ENCODE measurements around the gene GTF2A1L. TPM values are rescaled to one million over a fixed set of nuclear protein-coding genes. Genes with fewer than 3 reads are reported as not detected.

GTF2A1L gene
- total and polyA plus RNA-seq, 2 experiments from 2014 or later = 0.13 to 0.76 TPM

GRCh38 chr2:48574353-48575287 lies 43.0 kb upstream of the GTF2A1L start:
- H3K27me3 ChIP-seq (replicated peaks; ENCODE audit: insufficient read depth) = no peaks in the 10 kb centered on the region
- no peaks in the 10 kb centered on the region for H3K9me2 ChIP-seq (ENCODE audit: insufficient read depth)
- no peaks in the 10 kb centered on the region for H3F3A ChIP-seq (ENCODE audit: insufficient read depth)
- DNase-seq = no peak
- H3K9me3 ChIP-seq (ENCODE audit: low read depth) = no peaks in the 10 kb centered on the region
- H4K20me1 ChIP-seq (ENCODE audit: insufficient read depth) = no peaks in the 10 kb centered on the region
- no peak for TF ChIP-seq EZH2phosphoT487 (IDR thresholded peaks at IDR 0.05; ENCODE audit: insufficient read depth, low read depth)
- no peak for TF ChIP-seq EZH2 (IDR thresholded peaks at IDR 0.05; ENCODE audit: insufficient read depth, poor library complexity, severe bottlenecking)
- no peak overlapping the region for H3K4me3 ChIP-seq
- H3K27ac ChIP-seq = no peak overlapping the region
- H3K4me1 ChIP-seq (ENCODE audit: insufficient read depth) = peaks cover 2% of the 10 kb centered on the region
- H3K9ac ChIP-seq = no peak overlapping the region
- no peak overlapping the region for H2AFZ ChIP-seq
- in situ Hi-C loops (cut with MboI) = loop anchor here (25.0 kb wide), 1 partner anchor 712 kb away; no protein-coding TSS in a partner anchor
- no peaks in the 10 kb centered on the region for H3K36me3 ChIP-seq (ENCODE audit: low read depth)
- whole genome bisulfite sequencing, 2 experiments (ENCODE audit: low coverage in 1 of 2, low lambda C conversion rate in 2 of 2, missing lambda C conversion rate in 2 of 2) = 83 to 85% methylated on average over 9 of the region's 9 CpGs
- H3K4me2 ChIP-seq (ENCODE audit: unreplicated experiment) = no peak overlapping the region
- no peaks in the 10 kb centered on the region for H3K79me2 ChIP-seq (ENCODE audit: insufficient read depth)

DNA sequence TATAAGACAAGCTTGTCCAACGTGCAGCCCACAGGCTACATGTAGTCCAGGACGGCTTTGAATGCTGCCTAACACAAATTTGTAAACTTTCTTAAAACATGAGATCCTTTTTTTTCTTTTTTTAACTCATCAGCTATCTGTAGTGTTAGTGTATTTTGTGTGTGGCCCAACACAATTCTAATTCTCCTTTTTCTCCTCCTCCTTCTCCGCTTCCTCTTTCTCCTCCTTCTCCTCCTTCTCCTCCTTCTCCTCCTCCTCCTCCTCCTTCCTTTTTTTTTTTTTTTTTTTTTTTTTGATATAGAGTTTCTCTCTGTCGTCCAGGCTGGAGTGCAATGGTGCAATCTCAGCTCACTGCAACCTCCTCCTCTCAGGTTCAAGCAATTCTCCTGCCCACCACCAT lies 39.3 kb upstream of the GTF2A1L start:
- H3K4me3 ChIP-seq = no peak overlapping the region
- no peaks in the 10 kb centered on the region for H4K20me1 ChIP-seq (ENCODE audit: insufficient read depth)
- in situ Hi-C loops (cut with MboI) = loop anchor here (25.0 kb wide), 1 partner anchor 716 kb away; no protein-coding TSS in a partner anchor
- H3K79me2 ChIP-seq (ENCODE audit: insufficient read depth) = no peaks in the 10 kb centered on the region
- H3K27me3 ChIP-seq (replicated peaks; ENCODE audit: insufficient read depth) = no peaks in the 10 kb centered on the region
- no peaks in the 10 kb centered on the region for H3F3A ChIP-seq (ENCODE audit: insufficient read depth)
- WGBS, 2 experiments (ENCODE audit: low coverage in 1 of 2, low lambda C conversion rate in 2 of 2, missing lambda C conversion rate in 2 of 2) = 77 to 85% methylated on average over 4 of the region's 4 CpGs
- no peak for DNase-seq
- TF ChIP-seq EZH2 (IDR thresholded peaks at IDR 0.05; ENCODE audit: insufficient read depth, poor library complexity, severe bottlenecking) = no peak
- no peak for TF ChIP-seq EZH2phosphoT487 (IDR thresholded peaks at IDR 0.05; ENCODE audit: insufficient read depth, low read depth)
- no peak overlapping the region for H3K27ac ChIP-seq
- no peaks in the 10 kb centered on the region for H3K4me1 ChIP-seq (ENCODE audit: insufficient read depth)
- no peaks in the 10 kb centered on the region for H3K9me3 ChIP-seq (ENCODE audit: low read depth)
- H3K9me2 ChIP-seq (ENCODE audit: insufficient read depth) = no peaks in the 10 kb centered on the region
- H3K4me2 ChIP-seq (ENCODE audit: unreplicated experiment) = no peak overlapping the region
- no peak overlapping the region for H2AFZ ChIP-seq
- H3K9ac ChIP-seq = no peak overlapping the region
- no peaks in the 10 kb centered on the region for H3K36me3 ChIP-seq (ENCODE audit: low read depth)

GRCh38 chr2:48583961-48584360 lies 33.7 kb upstream of the GTF2A1L start:
- H3K9me2 ChIP-seq (ENCODE audit: insufficient read depth) = no peaks in the 10 kb centered on the region
- no peaks in the 10 kb centered on the region for H3K27me3 ChIP-seq (replicated peaks; ENCODE audit: insufficient read depth)
- H3K36me3 ChIP-seq (ENCODE audit: low read depth) = no peaks in the 10 kb centered on the region
- no peak overlapping the region for H3K4me3 ChIP-seq
- H3F3A ChIP-seq (ENCODE audit: insufficient read depth) = no peaks in the 10 kb centered on the region
- H4K20me1 ChIP-seq (ENCODE audit: insufficient read depth) = no peaks in the 10 kb centered on the region
- no peak for TF ChIP-seq EZH2 (IDR thresholded peaks at IDR 0.05; ENCODE audit: insufficient read depth, poor library complexity, severe bottlenecking)
- TF ChIP-seq EZH2phosphoT487 (IDR thresholded peaks at IDR 0.05; ENCODE audit: insufficient read depth, low read depth) = no peak
- no peak overlapping the region for H2AFZ ChIP-seq
- H3K9ac ChIP-seq = no peak overlapping the region
- 92 to 100% methylated on average over 3 of the region's 3 CpGs for WGBS, 2 experiments (ENCODE audit: low coverage in 1 of 2, low lambda C conversion rate in 2 of 2, missing lambda C conversion rate in 2 of 2)
- no peak overlapping the region for H3K27ac ChIP-seq
- H3K4me1 ChIP-seq (ENCODE audit: insufficient read depth) = no peaks in the 10 kb centered on the region
- no peaks in the 10 kb centered on the region for H3K9me3 ChIP-seq (ENCODE audit: low read depth)
- in situ Hi-C loops (cut with MboI) = loop anchor here (25.0 kb wide), 1 partner anchor 722 kb away; no protein-coding TSS in a partner anchor
- DNase-seq = no peak
- no peaks in the 10 kb centered on the region for H3K79me2 ChIP-seq (ENCODE audit: insufficient read depth)
- H3K4me2 ChIP-seq (ENCODE audit: unreplicated experiment) = no peak overlapping the region

DNA sequence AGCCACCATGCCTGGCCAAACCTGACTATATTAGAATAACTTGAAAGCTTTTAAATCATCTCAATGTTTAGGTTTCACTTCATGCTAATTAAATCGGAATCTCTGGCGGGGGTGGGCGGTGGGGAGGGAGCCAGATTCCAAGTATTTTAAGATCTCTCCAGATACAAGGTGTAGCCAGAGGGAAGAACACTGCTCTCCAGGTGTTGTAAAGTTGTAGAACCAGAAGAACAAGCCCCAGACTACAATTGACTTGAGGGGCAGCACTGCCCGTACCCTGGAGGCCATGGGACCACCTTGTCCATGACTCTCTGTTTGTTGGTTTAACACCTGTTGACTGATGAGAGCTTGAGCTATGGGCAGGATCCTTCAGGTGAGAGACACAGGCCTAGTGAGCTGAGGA lies 33.1 kb upstream of the GTF2A1L start:
- H3K27ac ChIP-seq = no peak overlapping the region
- H3K79me2 ChIP-seq (ENCODE audit: insufficient read depth) = no peaks in the 10 kb centered on the region
- H3K27me3 ChIP-seq (replicated peaks; ENCODE audit: insufficient read depth) = no peaks in the 10 kb centered on the region
- no peak overlapping the region for H3K4me3 ChIP-seq
- H3K9me2 ChIP-seq (ENCODE audit: insufficient read depth) = no peaks in the 10 kb centered on the region
- no peaks in the 10 kb centered on the region for H4K20me1 ChIP-seq (ENCODE audit: insufficient read depth)
- TF ChIP-seq EZH2 (IDR thresholded peaks at IDR 0.05; ENCODE audit: insufficient read depth, poor library complexity, severe bottlenecking) (no peak), EZH2phosphoT487 (IDR thresholded peaks at IDR 0.05; ENCODE audit: insufficient read depth, low read depth) (no peak)
- DNase-seq = no peak
- no peak overlapping the region for H3K9ac ChIP-seq
- H3K4me1 ChIP-seq (ENCODE audit: insufficient read depth) = no peaks in the 10 kb centered on the region
- no peaks in the 10 kb centered on the region for H3F3A ChIP-seq (ENCODE audit: insufficient read depth)
- no peak overlapping the region for H3K4me2 ChIP-seq (ENCODE audit: unreplicated experiment)
- in situ Hi-C loops (cut with MboI) = loop anchor here (25.0 kb wide), 1 partner anchor 722 kb away; no protein-coding TSS in a partner anchor
- no peak overlapping the region for H2AFZ ChIP-seq
- 94 to 95% methylated on average over 4 of the region's 4 CpGs for WGBS, 2 experiments (ENCODE audit: low coverage in 1 of 2, low lambda C conversion rate in 2 of 2, missing lambda C conversion rate in 2 of 2)
- no peaks in the 10 kb centered on the region for H3K36me3 ChIP-seq (ENCODE audit: low read depth)
- no peaks in the 10 kb centered on the region for H3K9me3 ChIP-seq (ENCODE audit: low read depth)

Data from GM23248 (cell line).